Sigmoid colon (tissue), 4 donors: Measurements from ENCODE around the gene NHERF2.

Experiments
- EP300 ChIP-seq, 4 donors: sonication (generic); formaldehyde crosslinking; IDR thresholded peaks; one replicate each; pipeline ENCODE4 v1.6.1; 2017; ENCODE audit warnings: antibody characterized with exemption in 4 of 4
- POLR2A ChIP-seq, 2 donors: fragments of 450-650 bp; IDR thresholded peaks; one replicate each; pipeline ENCODE4 v1.6.1; 2016; ENCODE audit warnings: antibody characterized with exemption in 2 of 2, mild to moderate bottlenecking in 2 of 2, moderate library complexity in 2 of 2
- TF ChIP-seq, protein P1 (sequence below), 4 experiments: fragments of 450-650 bp in 3 of 4; fragments of 200-600 bp in 1 of 4; IDR thresholded peaks; one replicate each; pipeline ENCODE4 v1.5.1; 2016 to 2019; ENCODE audit warnings: antibody characterized with exemption in 4 of 4, mild to moderate bottlenecking in 3 of 4, moderate library complexity in 2 of 4

DNA sequence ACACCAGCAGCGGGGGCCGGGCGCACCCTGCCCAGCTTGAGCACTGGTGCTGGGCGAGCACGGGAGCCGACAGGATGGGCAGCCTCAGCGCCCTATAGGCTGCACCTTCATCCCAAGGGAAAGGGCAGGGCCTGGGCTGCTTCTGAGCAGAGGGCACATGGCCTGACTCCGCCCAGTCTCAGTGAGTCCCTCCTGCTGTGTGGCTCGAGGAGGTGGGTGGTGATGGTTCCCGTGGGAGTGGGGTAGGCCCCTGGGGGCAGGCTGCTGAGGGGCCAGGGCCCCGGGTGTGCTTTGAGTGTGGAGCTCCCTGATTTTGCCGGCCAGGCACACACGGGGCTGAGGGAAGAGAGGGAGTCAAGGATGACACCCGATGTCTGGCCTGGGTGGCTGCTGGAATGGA is 59.0 kb downstream of the NHERF2 start:
- TF ChIP-seq EP300 (IDR thresholded peaks at IDR 0.05), result no peak
- no peak for TF ChIP-seq POLR2A (IDR thresholded peaks at IDR 0.05)
- TF ChIP-seq, protein P1, sequence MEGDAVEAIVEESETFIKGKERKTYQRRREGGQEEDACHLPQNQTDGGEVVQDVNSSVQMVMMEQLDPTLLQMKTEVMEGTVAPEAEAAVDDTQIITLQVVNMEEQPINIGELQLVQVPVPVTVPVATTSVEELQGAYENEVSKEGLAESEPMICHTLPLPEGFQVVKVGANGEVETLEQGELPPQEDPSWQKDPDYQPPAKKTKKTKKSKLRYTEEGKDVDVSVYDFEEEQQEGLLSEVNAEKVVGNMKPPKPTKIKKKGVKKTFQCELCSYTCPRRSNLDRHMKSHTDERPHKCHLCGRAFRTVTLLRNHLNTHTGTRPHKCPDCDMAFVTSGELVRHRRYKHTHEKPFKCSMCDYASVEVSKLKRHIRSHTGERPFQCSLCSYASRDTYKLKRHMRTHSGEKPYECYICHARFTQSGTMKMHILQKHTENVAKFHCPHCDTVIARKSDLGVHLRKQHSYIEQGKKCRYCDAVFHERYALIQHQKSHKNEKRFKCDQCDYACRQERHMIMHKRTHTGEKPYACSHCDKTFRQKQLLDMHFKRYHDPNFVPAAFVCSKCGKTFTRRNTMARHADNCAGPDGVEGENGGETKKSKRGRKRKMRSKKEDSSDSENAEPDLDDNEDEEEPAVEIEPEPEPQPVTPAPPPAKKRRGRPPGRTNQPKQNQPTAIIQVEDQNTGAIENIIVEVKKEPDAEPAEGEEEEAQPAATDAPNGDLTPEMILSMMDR (IDR thresholded peaks at IDR 0.05), result no peak
